WTC11 (cell line): ENCODE measurements around the gene WNT10A. TPM values are rescaled to one million over a fixed set of nuclear protein-coding genes. Genes with fewer than 3 reads are reported as not detected.
A peak's percentile ranks its signal among the peaks of the same experiment; 100 is the strongest.

Experiments
- ATAC-seq: fragments of 200-7000 bp; cut with Tn5 transposase; 2 replicates; pipeline ENCODE4 v1.10.0; 2021; ENCODE audit warnings: mild to moderate bottlenecking, moderate library complexity
- CTCF ChIA-PET: fragments of 300-600 bp; sonication (Branson Sonifier 250); formaldehyde crosslinking; loops from one replicate; lab custom pipeline; 2021; ENCODE audit warnings: antibody characterized with exemption; lab: Charles Lee
- POLR2A ChIA-PET: fragments of 350-600 bp; sonication (Branson Sonifier 250); formaldehyde crosslinking; loops from one replicate; lab custom pipeline; 2021; ENCODE audit warnings: antibody characterized with exemption; lab: Charles Lee
- DNase-seq: peaks from one replicate; pipeline ENCODE4 v3.0.0; 2021; ENCODE audit warnings: low spot score
- H3K27ac Mint-ChIP-seq: 2 replicates; pipeline ENCODE4 v1.8.0; 2021; ENCODE audit warnings: mixed read lengths
- H3K27me3 Mint-ChIP-seq: 2 replicates; pipeline ENCODE4 v1.8.0; 2021; ENCODE audit warnings: low read depth, mild to moderate bottlenecking, moderate library complexity, mixed read lengths
- H3K36me3 Mint-ChIP-seq: 2 replicates; pipeline ENCODE4 v1.8.0; 2021; ENCODE audit warnings: mixed read lengths
- H3K4me1 Mint-ChIP-seq: 2 replicates; pipeline ENCODE4 v1.8.0; 2022; ENCODE audit warnings: mixed read lengths
- H3K4me3 Mint-ChIP-seq: 2 replicates; pipeline ENCODE4 v1.8.0; 2021; ENCODE audit warnings: mild to moderate bottlenecking, moderate library complexity, mixed read lengths
- H3K9me3 Mint-ChIP-seq: 2 replicates; pipeline ENCODE4 v1.8.0; 2021; ENCODE audit warnings: mixed read lengths
- CREM ChIP-seq: sonication (generic); formaldehyde crosslinking; IDR thresholded peaks from 2 replicates; pipeline ENCODE4 v1.8.1; 2022; ENCODE audit warnings: mild to moderate bottlenecking, missing genetic modification reagents, moderate library complexity
- E2F4 ChIP-seq: sonication (generic); formaldehyde crosslinking; IDR thresholded peaks from 2 replicates; pipeline ENCODE4 v1.8.1; 2022; ENCODE audit warnings: low read depth, mild to moderate bottlenecking, moderate library complexity, missing genetic modification reagents, borderline replicate concordance
- ESRRA ChIP-seq: sonication (generic); formaldehyde crosslinking; IDR thresholded peaks from 2 replicates; pipeline ENCODE4 v1.8.1; 2022; ENCODE audit warnings: mild to moderate bottlenecking, missing genetic modification reagents, borderline replicate concordance
- FOXJ3 ChIP-seq: sonication (generic); formaldehyde crosslinking; IDR thresholded peaks from 2 replicates; pipeline ENCODE4 v1.9.0; 2021; ENCODE audit warnings: missing genetic modification reagents, mild to moderate bottlenecking, borderline replicate concordance
- JAZF1 ChIP-seq: fragments of 250-450 bp; sonication (Bioruptor Pico); IDR thresholded peaks from 2 replicates; pipeline ENCODE4 v1.9.0; 2021; ENCODE audit warnings: moderate library complexity, mild to moderate bottlenecking, inconsistent platforms
- PREB ChIP-seq: sonication (generic); formaldehyde crosslinking; IDR thresholded peaks from 2 replicates; pipeline ENCODE4 v1.8.1; 2022; ENCODE audit warnings: mild to moderate bottlenecking, missing genetic modification reagents, moderate library complexity, borderline replicate concordance
- TP53 ChIP-seq: sonication (generic); formaldehyde crosslinking; IDR thresholded peaks from 2 replicates; pipeline ENCODE4 v1.8.1; 2023; ENCODE audit warnings: mild to moderate bottlenecking, missing genetic modification reagents
- ZBTB21 ChIP-seq: sonication (generic); formaldehyde crosslinking; IDR thresholded peaks from 2 replicates; pipeline ENCODE4 v1.8.1; 2023; ENCODE audit warnings: mild to moderate bottlenecking, missing genetic modification reagents, borderline replicate concordance
- ZBTB43 ChIP-seq: sonication (generic); formaldehyde crosslinking; IDR thresholded peaks from 2 replicates; pipeline ENCODE4 v1.8.1; 2023; ENCODE audit warnings: mild to moderate bottlenecking, missing genetic modification reagents
- ZNF263 ChIP-seq: sonication (generic); formaldehyde crosslinking; IDR thresholded peaks from 2 replicates; pipeline ENCODE4 v1.8.1; 2022; ENCODE audit warnings: low read depth, mild to moderate bottlenecking, moderate library complexity, missing genetic modification reagents
- ZNF281 ChIP-seq: sonication (generic); formaldehyde crosslinking; IDR thresholded peaks from 2 replicates; pipeline ENCODE4 v1.8.0; 2023; ENCODE audit warnings: mild to moderate bottlenecking, missing genetic modification reagents
- ZNF396 ChIP-seq: fragments of 250-450 bp; sonication (Bioruptor Pico); IDR thresholded peaks from 2 replicates; pipeline ENCODE4 v1.8.0; 2021; ENCODE audit warnings: mild to moderate bottlenecking, moderate library complexity, borderline replicate concordance
- ZNF416 ChIP-seq: fragments of 250-450 bp; sonication (Bioruptor Pico); IDR thresholded peaks from 2 replicates; pipeline ENCODE4 v1.9.0; 2021; ENCODE audit warnings: mild to moderate bottlenecking, inconsistent platforms
- ZNF671 ChIP-seq: fragments of 250-450 bp; sonication (Bioruptor Pico); IDR thresholded peaks from 2 replicates; pipeline ENCODE4 v1.8.0; 2021; ENCODE audit warnings: mild to moderate bottlenecking
- total RNA-seq: library from RNA; stranded (reverse); gene quantifications from 3 replicates; pipeline ENCODE4 v1.2.3, GENCODE V29; 2021
- TF ChIP-seq, protein P1 (sequence below): fragments of 250-450 bp; sonication (Bioruptor Pico); IDR thresholded peaks from 2 replicates; pipeline ENCODE4 v1.9.0; 2021; ENCODE audit warnings: mild to moderate bottlenecking, borderline replicate concordance
- TF ChIP-seq, protein P2 (sequence below): fragments of 250-450 bp; sonication (Bioruptor Pico); IDR thresholded peaks from 2 replicates; pipeline ENCODE4 v1.9.0; 2021; ENCODE audit warnings: moderate library complexity, mild to moderate bottlenecking, inconsistent platforms, borderline replicate concordance
- TF ChIP-seq, protein P3 (sequence below): fragments of 250-450 bp; sonication (Bioruptor Pico); IDR thresholded peaks from 2 replicates; pipeline ENCODE4 v1.9.0; 2021; ENCODE audit warnings: mild to moderate bottlenecking

Gene WNT10A
- total RNA-seq, 1 experiment from 2014 or later, result not detected

GRCh38 chr2:218887079-218887478, 6.4 kb downstream of the WNT10A start:
- TF ChIP-seq ZNF263 (CRISPR knock-in tag) (no peak), ZBTB21 (no peak), ZNF281 (CRISPR knock-in tag) (no peak), E2F4 (no peak), TP53 (CRISPR knock-in tag) (no peak), ZBTB43 (CRISPR knock-in tag) (no peak), ZNF671 (CRISPR knock-in tag) (no peak), JAZF1 (CRISPR knock-in tag) (no peak), FOXJ3 (CRISPR knock-in tag) (no peak), ZNF396 (CRISPR knock-in tag) (no peak), CREM (CRISPR knock-in tag) (no peak), ESRRA (no peak)
- TF ChIP-seq, protein P1, sequence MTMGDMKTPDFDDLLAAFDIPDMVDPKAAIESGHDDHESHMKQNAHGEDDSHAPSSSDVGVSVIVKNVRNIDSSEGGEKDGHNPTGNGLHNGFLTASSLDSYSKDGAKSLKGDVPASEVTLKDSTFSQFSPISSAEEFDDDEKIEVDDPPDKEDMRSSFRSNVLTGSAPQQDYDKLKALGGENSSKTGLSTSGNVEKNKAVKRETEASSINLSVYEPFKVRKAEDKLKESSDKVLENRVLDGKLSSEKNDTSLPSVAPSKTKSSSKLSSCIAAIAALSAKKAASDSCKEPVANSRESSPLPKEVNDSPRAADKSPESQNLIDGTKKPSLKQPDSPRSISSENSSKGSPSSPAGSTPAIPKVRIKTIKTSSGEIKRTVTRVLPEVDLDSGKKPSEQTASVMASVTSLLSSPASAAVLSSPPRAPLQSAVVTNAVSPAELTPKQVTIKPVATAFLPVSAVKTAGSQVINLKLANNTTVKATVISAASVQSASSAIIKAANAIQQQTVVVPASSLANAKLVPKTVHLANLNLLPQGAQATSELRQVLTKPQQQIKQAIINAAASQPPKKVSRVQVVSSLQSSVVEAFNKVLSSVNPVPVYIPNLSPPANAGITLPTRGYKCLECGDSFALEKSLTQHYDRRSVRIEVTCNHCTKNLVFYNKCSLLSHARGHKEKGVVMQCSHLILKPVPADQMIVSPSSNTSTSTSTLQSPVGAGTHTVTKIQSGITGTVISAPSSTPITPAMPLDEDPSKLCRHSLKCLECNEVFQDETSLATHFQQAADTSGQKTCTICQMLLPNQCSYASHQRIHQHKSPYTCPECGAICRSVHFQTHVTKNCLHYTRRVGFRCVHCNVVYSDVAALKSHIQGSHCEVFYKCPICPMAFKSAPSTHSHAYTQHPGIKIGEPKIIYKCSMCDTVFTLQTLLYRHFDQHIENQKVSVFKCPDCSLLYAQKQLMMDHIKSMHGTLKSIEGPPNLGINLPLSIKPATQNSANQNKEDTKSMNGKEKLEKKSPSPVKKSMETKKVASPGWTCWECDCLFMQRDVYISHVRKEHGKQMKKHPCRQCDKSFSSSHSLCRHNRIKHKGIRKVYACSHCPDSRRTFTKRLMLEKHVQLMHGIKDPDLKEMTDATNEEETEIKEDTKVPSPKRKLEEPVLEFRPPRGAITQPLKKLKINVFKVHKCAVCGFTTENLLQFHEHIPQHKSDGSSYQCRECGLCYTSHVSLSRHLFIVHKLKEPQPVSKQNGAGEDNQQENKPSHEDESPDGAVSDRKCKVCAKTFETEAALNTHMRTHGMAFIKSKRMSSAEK (CRISPR knock-in tag), result no peak
- TF ChIP-seq, protein P2, sequence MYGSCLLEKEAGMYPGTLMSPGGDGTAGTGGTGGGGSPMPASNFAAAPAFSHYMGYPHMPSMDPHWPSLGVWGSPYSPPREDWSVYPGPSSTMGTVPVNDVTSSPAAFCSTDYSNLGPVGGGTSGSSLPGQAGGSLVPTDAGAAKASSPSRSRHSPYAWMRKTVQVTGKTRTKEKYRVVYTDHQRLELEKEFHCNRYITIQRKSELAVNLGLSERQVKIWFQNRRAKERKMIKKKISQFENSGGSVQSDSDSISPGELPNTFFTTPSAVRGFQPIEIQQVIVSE (CRISPR knock-in tag), result no peak
- POLR2A ChIA-PET, result no interaction called here
- no peaks in the 10 kb centered on the region for H3K36me3 Mint-ChIP-seq

GRCh38 chr2:218888341-218888740, 7.7 kb downstream of the WNT10A start:
- ChIA-PET CTCF (interaction anchor here (3.4 to 4.5 kb wide), 3 partner anchors 9 to 92 kb away, joined by 15 to 33 read pairs (median 30); no protein-coding TSS in a partner anchor), POLR2A (no interaction called here)
- Mint-ChIP-seq H3K36me3 (no peaks in the 10 kb centered on the region), H3K4me3 (no peak overlapping the region), H3K27ac (no peak overlapping the region), H3K9me3 (no peaks in the 10 kb centered on the region), H3K27me3 (peaks cover 99% of the 10 kb centered on the region), H3K4me1 (no peaks in the 10 kb centered on the region)
- DNase-seq, result peak; percentile 3
- ATAC-seq, result no peak
- TF ChIP-seq, protein P3, sequence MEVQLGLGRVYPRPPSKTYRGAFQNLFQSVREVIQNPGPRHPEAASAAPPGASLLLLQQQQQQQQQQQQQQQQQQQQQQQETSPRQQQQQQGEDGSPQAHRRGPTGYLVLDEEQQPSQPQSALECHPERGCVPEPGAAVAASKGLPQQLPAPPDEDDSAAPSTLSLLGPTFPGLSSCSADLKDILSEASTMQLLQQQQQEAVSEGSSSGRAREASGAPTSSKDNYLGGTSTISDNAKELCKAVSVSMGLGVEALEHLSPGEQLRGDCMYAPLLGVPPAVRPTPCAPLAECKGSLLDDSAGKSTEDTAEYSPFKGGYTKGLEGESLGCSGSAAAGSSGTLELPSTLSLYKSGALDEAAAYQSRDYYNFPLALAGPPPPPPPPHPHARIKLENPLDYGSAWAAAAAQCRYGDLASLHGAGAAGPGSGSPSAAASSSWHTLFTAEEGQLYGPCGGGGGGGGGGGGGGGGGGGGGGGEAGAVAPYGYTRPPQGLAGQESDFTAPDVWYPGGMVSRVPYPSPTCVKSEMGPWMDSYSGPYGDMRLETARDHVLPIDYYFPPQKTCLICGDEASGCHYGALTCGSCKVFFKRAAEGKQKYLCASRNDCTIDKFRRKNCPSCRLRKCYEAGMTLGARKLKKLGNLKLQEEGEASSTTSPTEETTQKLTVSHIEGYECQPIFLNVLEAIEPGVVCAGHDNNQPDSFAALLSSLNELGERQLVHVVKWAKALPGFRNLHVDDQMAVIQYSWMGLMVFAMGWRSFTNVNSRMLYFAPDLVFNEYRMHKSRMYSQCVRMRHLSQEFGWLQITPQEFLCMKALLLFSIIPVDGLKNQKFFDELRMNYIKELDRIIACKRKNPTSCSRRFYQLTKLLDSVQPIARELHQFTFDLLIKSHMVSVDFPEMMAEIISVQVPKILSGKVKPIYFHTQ (CRISPR knock-in tag), result no peak
- TF ChIP-seq ZNF416 (no peak), PREB (CRISPR knock-in tag) (no peak)

More at GRCh38 chr2:218887079-218887478, 6.4 kb downstream of the WNT10A start:
- no peak for ATAC-seq
- H3K4me1 Mint-ChIP-seq, result no peaks in the 10 kb centered on the region
- no peak for DNase-seq
- no peak overlapping the region for H3K4me3 Mint-ChIP-seq
- peaks cover 99% of the 10 kb centered on the region for H3K27me3 Mint-ChIP-seq
- no peak overlapping the region for H3K27ac Mint-ChIP-seq
- CTCF ChIA-PET, result interaction anchor here (0.8 to 4.5 kb wide), 9 partner anchors 10 to 267 kb away, joined by 3 to 33 read pairs (median 4); no protein-coding TSS in a partner anchor
- no peaks in the 10 kb centered on the region for H3K9me3 Mint-ChIP-seq
